Measurements from ENCODE around the gene FOXP3. TPM values are rescaled to one million over a fixed set of nuclear protein-coding genes. Genes with fewer than 3 reads are reported as not detected.

Gene FOXP3
- polyA plus RNA-seq, 3 donors, result 0.10 TPM; not detected in 2

- DNase-seq, result no peak
- peaks cover 9% of the 10 kb centered on the region for H3K4me1 Mint-ChIP-seq
- Histone ChIP-seq H3K79me2 (ENCODE audit: insufficient read depth, low read length) (no peaks in the 10 kb centered on the region), H3K9me3 (replicated peaks in 1 of 2; ENCODE audit: control insufficient read depth in 1 of 2, insufficient read depth in 1 of 2, low read length in 2 of 2) (no peaks in the 10 kb centered on the region), H3K27ac (ENCODE audit: low read depth in 1 of 2, low read length in 2 of 2) (no peak overlapping the region), H3K27me3 (ENCODE audit: control insufficient read depth in 2 of 2, insufficient read depth in 2 of 2, low read length in 2 of 2) (no peaks in the 10 kb centered on the region), H2AFZ (ENCODE audit: insufficient read depth, low read depth, low read length, poor library complexity, severe bottlenecking) (no peak overlapping the region), H4K20me1 (ENCODE audit: insufficient read depth, low read length) (no peaks in the 10 kb centered on the region), H3K36me3 (replicated peaks in 1 of 2; ENCODE audit: control insufficient read depth in 1 of 2, insufficient read depth in 2 of 2, low read length in 2 of 2) (no peaks in the 10 kb centered on the region), H3K4me3 (replicated peaks in 1 of 3; ENCODE audit: low read depth in 2 of 3, low read length in 3 of 3) (no peak overlapping the region), H3K9ac (ENCODE audit: insufficient read depth, low read length, poor library complexity, severe bottlenecking) (no peak overlapping the region), H3K4me2 (replicated peaks; ENCODE audit: extremely low read depth, low read length, poor library complexity, severe bottlenecking) (no peak overlapping the region), H3K4me1 (ENCODE audit: control insufficient read depth in 1 of 2, insufficient read depth in 2 of 2, low read length in 2 of 2) (peaks cover 4 to 7% of the 10 kb centered on the region in 2 donors)
- peaks cover 10 to 24% (median 14%) of the 10 kb centered on the region in 3 donors for H3K27me3 Mint-ChIP-seq (ENCODE audit: low read depth in 3 of 3)
- WGBS (ENCODE audit: insufficient coverage), result no CpG with 5 or more reads among the region's 2 CpGs
- peak overlapping the region in 1 of 7 donors; percentile 27 for H3K27ac Mint-ChIP-seq
- intact Hi-C loops (cut with micrococcal nuclease), result no loop called here
- no peak for TF ChIP-seq CTCF (IDR thresholded peaks at IDR 0.05)
- no peak overlapping the region for H3K4me3 Mint-ChIP-seq
- H3K9me3 Mint-ChIP-seq, result peaks cover 0 to 10% (median 0%) of the 10 kb centered on the region in 7 donors
- H3K36me3 Mint-ChIP-seq, result no peaks in the 10 kb centered on the region
Observed at GRCh38 chrX:49221868-49222267, 42.6 kb downstream of the FOXP3 start.

- no peak overlapping the region for H3K4me3 Mint-ChIP-seq
- no peaks in the 10 kb centered on the region for H3K36me3 ChIP-seq (replicated peaks in 1 of 2; ENCODE audit: control insufficient read depth in 1 of 2, insufficient read depth in 2 of 2, low read length in 2 of 2)
- intact Hi-C loops (cut with micrococcal nuclease), result no loop called here
Observed at GRCh38 chrX:49220100-49220499, 44.4 kb downstream of the FOXP3 start.

More at GRCh38 chrX:49220100-49220499, 44.4 kb downstream of the FOXP3 start:
- no peak overlapping the region for H3K4me3 ChIP-seq (replicated peaks in 1 of 3; ENCODE audit: low read depth in 2 of 3, low read length in 3 of 3)
- peaks cover 10 to 19% (median 11%) of the 10 kb centered on the region in 3 donors for H3K27me3 Mint-ChIP-seq (ENCODE audit: low read depth in 3 of 3)
- no peaks in the 10 kb centered on the region for H3K27me3 ChIP-seq (ENCODE audit: control insufficient read depth in 2 of 2, insufficient read depth in 2 of 2, low read length in 2 of 2)
- DNase-seq, result no peak
- H3K9me3 Mint-ChIP-seq, result peaks cover 0 to 4% (median 0%) of the 10 kb centered on the region in 7 donors
- peaks cover 9% of the 10 kb centered on the region for H3K4me1 Mint-ChIP-seq
- H2AFZ ChIP-seq (ENCODE audit: insufficient read depth, low read depth, low read length, poor library complexity, severe bottlenecking), result no peak overlapping the region
- H3K27ac ChIP-seq (ENCODE audit: low read depth in 1 of 2, low read length in 2 of 2), result no peak overlapping the region
- H3K79me2 ChIP-seq (ENCODE audit: insufficient read depth, low read length), result no peaks in the 10 kb centered on the region
- H3K4me1 ChIP-seq (ENCODE audit: control insufficient read depth in 1 of 2, insufficient read depth in 2 of 2, low read length in 2 of 2), result peaks cover 4 to 7% of the 10 kb centered on the region in 2 donors
- no peaks in the 10 kb centered on the region for H4K20me1 ChIP-seq (ENCODE audit: insufficient read depth, low read length)
- no peak overlapping the region for H3K4me2 ChIP-seq (replicated peaks; ENCODE audit: extremely low read depth, low read length, poor library complexity, severe bottlenecking)
- no peak for TF ChIP-seq CTCF (IDR thresholded peaks at IDR 0.05)
- no peak overlapping the region for H3K9ac ChIP-seq (ENCODE audit: insufficient read depth, low read length, poor library complexity, severe bottlenecking)
- no peaks in the 10 kb centered on the region for H3K9me3 ChIP-seq (replicated peaks in 1 of 2; ENCODE audit: control insufficient read depth in 1 of 2, insufficient read depth in 1 of 2, low read length in 2 of 2)
- peak overlapping the region in 1 of 7 donors; percentile 38 for H3K27ac Mint-ChIP-seq
- H3K36me3 Mint-ChIP-seq, result no peaks in the 10 kb centered on the region

Data from CD14-positive monocyte (primary cell).